K562 (cell line): ENCODE data around the gene KATNB1. TPM values are rescaled to one million over a fixed set of nuclear protein-coding genes. Genes with fewer than 3 reads are reported as not detected.

Experiments
- ATAC-seq: fragments of 200-7000 bp; cut with Tn5 transposase; 3 replicates; pipeline ENCODE4 v1.9.1; 2020; ENCODE audit warnings: moderate library complexity
- BruUV-seq: library from RNA; stranded (reverse); fragments of 400-500 nt; replicated peaks from 2 replicates; lab custom pipeline; 2021; lab: Mats Ljungman, UMichigan
- CTCF ChIA-PET: fragments of 300-600 bp; formaldehyde crosslinking; extraction: SDS; loops from one replicate; lab custom pipeline; 2021; ENCODE audit warnings: low intra/inter-chr PET ratio; lab: Yijun Ruan, JAX
- POLR2A ChIA-PET: fragments of 300-600, 350-650 bp; sonication (Branson Sonifier 250); formaldehyde crosslinking; extraction: SDS; loops from one replicate; lab custom pipeline; 2021; ENCODE audit warnings: antibody characterized with exemption, inconsistent platforms; lab: Yijun Ruan, JAX
- DNase-seq, 4 experiments: peaks; one replicate each; pipeline versions ENCODE4 v3.0.0 to v3.0.0-alpha.2; 2011 to 2018; ENCODE audit warnings: low spot score in 3 of 4, mixed read lengths in 3 of 4; ENCODE audit errors: extremely low read depth in 1 of 4
- FAIRE-seq: peaks from 2 replicates; lab custom pipeline; 2011; peaks lifted over from hg19 to GRCh38; lab: Jason Lieb, UNC
- H2AFZ ChIP-seq: 2 replicates; pipeline ENCODE4 v1.6.0; 2011; ENCODE audit warnings: low read depth, low read length, control low read depth, inconsistent platforms
- H3K27ac ChIP-seq: fragments of 200-600 bp; 3 replicates; pipeline ENCODE4 v1.8.0; 2011; ENCODE audit warnings: low read depth, mild to moderate bottlenecking, control low read depth, inconsistent platforms, low read length, moderate library complexity, mixed read lengths; ENCODE audit errors: extremely low read depth
- H3K27me3 ChIP-seq, 2 experiments: fragments of 300-600 bp in 1 of 2; 2 replicates in 1 of 2; 3 replicates in 1 of 2; pipeline versions ENCODE4 v1.6.0 to v1.8.0; 2011; ENCODE audit warnings: inconsistent platforms in 2 of 2, low read length in 2 of 2, mild to moderate bottlenecking in 1 of 2, mixed read lengths in 1 of 2, moderate library complexity in 1 of 2; ENCODE audit not compliant: control insufficient read depth in 2 of 2, insufficient read depth in 2 of 2
- H3K36me3 ChIP-seq: fragments of 300-600 bp; 3 replicates; pipeline ENCODE4 v1.8.0; 2011; ENCODE audit warnings: mild to moderate bottlenecking, low read length, inconsistent platforms; ENCODE audit not compliant: control insufficient read depth, insufficient read depth
- H3K4me1 ChIP-seq, 2 experiments: fragments of 200-600 bp in 1 of 2; replicated peaks in 1 of 2; 2 replicates in 1 of 2; 3 replicates in 1 of 2; pipeline versions ENCODE4 v1.5.1 to v1.8.0; 2011; ENCODE audit warnings: inconsistent platforms in 2 of 2, low read length in 2 of 2, mild to moderate bottlenecking in 1 of 2, mixed read lengths in 1 of 2, moderate library complexity in 1 of 2; ENCODE audit not compliant: control insufficient read depth in 2 of 2, insufficient read depth in 2 of 2
- H3K4me2 ChIP-seq: 2 replicates; pipeline ENCODE4 v1.6.1; 2011; ENCODE audit warnings: low read length, control low read depth, inconsistent platforms, mixed read lengths; ENCODE audit not compliant: insufficient read depth
- H3K4me3 ChIP-seq: fragments of 200-600 bp; sonication (generic), shearing (Covaris generic); 2 replicates; pipeline ENCODE4 v1.5.1; 2016; ENCODE audit warnings: control low read depth, inconsistent platforms
- H3K79me2 ChIP-seq: fragments of 200-600 bp; 3 replicates; pipeline ENCODE4 v1.8.0; 2011; ENCODE audit warnings: low read length, inconsistent platforms; ENCODE audit not compliant: control insufficient read depth, insufficient read depth
- H3K9ac ChIP-seq, 2 experiments: 2 replicates each; pipeline versions ENCODE4 v1.6.0 to v1.6.1; 2011; ENCODE audit warnings: low read depth in 2 of 2, low read length in 2 of 2, control low read depth in 1 of 2, inconsistent platforms in 1 of 2, mild to moderate bottlenecking in 1 of 2, mixed read lengths in 1 of 2; ENCODE audit not compliant: insufficient read depth in 1 of 2
- H3K9me1 ChIP-seq: one replicate; pipeline ENCODE4 v1.6.0; 2011; ENCODE audit warnings: inconsistent platforms, mild to moderate bottlenecking, low read length, moderate library complexity; ENCODE audit not compliant: control insufficient read depth, insufficient read depth
- H3K9me3 ChIP-seq: replicated peaks from 2 replicates; pipeline ENCODE4 v1.5.1; 2011; ENCODE audit warnings: low read depth, low read length, inconsistent platforms; ENCODE audit not compliant: control insufficient read depth, insufficient read depth
- H4K20me1 ChIP-seq: replicated peaks from 2 replicates; pipeline ENCODE4 v1.6.1; 2011; ENCODE audit warnings: low read length, inconsistent platforms, mixed read lengths; ENCODE audit not compliant: control insufficient read depth, insufficient read depth
- E2F3 ChIP-seq: fragments of 250-450 bp; sonication (Bioruptor Pico); IDR thresholded peaks from 2 replicates; pipeline ENCODE4 v1.4.0; 2020; ENCODE audit warnings: mild to moderate bottlenecking
- E2F6 ChIP-seq, 2 experiments: IDR thresholded peaks; 2 replicates each; pipeline ENCODE4 v1.6.1; 2011; ENCODE audit warnings: borderline replicate concordance in 1 of 2, control low read depth in 1 of 2, low read depth in 1 of 2, low read length in 1 of 2, mild to moderate bottlenecking in 1 of 2, mixed read lengths in 1 of 2, moderate library complexity in 1 of 2; ENCODE audit not compliant: insufficient read depth in 1 of 2, insufficient read length in 1 of 2, poor library complexity in 1 of 2, severe bottlenecking in 1 of 2; ENCODE audit errors: extremely low read depth in 1 of 2
- ETV1 ChIP-seq: fragments of 450-650 bp; conservative IDR thresholded peaks from 2 replicates; pipeline ENCODE4 v1.6.1; 2016; ENCODE audit warnings: missing genetic modification characterization, control low read depth, low read depth, missing compliant biosample characterization
- MEF2A ChIP-seq: IDR thresholded peaks from 2 replicates; pipeline ENCODE4 v1.6.1; 2011; ENCODE audit warnings: low read depth, mild to moderate bottlenecking, low read length, moderate library complexity; ENCODE audit not compliant: control insufficient read depth
- NEUROD1 ChIP-seq: fragments of 150-350 bp; IDR thresholded peaks from 2 replicates; pipeline ENCODE4 v1.6.1; 2014; ENCODE audit warnings: borderline replicate concordance, low read length, low read depth; ENCODE audit not compliant: partially characterized antibody
- RAD21 ChIP-seq, 2 experiments: fragments of 250-450 bp in 1 of 2; fragments of 450-650 bp in 1 of 2; sonication (Bioruptor Pico) in 1 of 2; formaldehyde crosslinking in 1 of 2; IDR thresholded peaks in 1 of 2; conservative IDR thresholded peaks in 1 of 2; 2 replicates each; pipeline versions ENCODE4 v1.4.0 to v1.8.0; 2020 to 2022; ENCODE audit warnings: mild to moderate bottlenecking in 2 of 2, moderate library complexity in 1 of 2
- SMAD4 ChIP-seq: fragments of 250-450 bp; sonication (Bioruptor Pico); conservative IDR thresholded peaks from 2 replicates; pipeline ENCODE4 v1.8.0; 2021; ENCODE audit warnings: inconsistent platforms, mild to moderate bottlenecking, moderate library complexity
- SMC3 ChIP-seq: conservative IDR thresholded peaks from 2 replicates; pipeline ENCODE4 v1.6.1; 2011; ENCODE audit warnings: low read depth, low read length, improper control_type of control experiment; ENCODE audit not compliant: insufficient read depth
- SRSF1 ChIP-seq: fragments of 200-400 bp; formaldehyde crosslinking; IDR thresholded peaks from 2 replicates; pipeline ENCODE4 v1.6.1; 2017; ENCODE audit warnings: mild to moderate bottlenecking, low read depth, low read length, moderate library complexity
- XRCC5 ChIP-seq: fragments of 200-400 bp; formaldehyde crosslinking; IDR thresholded peaks from 2 replicates; pipeline ENCODE4 v1.6.1; 2017; ENCODE audit warnings: low read depth, mild to moderate bottlenecking, low read length
- ZNF407 ChIP-seq: fragments of 450-650 bp; IDR thresholded peaks from 2 replicates; pipeline ENCODE4 v1.6.1; 2016; ENCODE audit warnings: low read depth
- WGBS: fragments of 100-300 bp; shearing (Covaris generic); methylation state at CpG from one replicate; pipeline ENCODE4 v1.1.6; 2016; ENCODE audit warnings: low coverage, mixed read lengths; ENCODE audit not compliant: insufficient coverage; ENCODE audit errors: missing lambda C conversion rate; 5-methylcytosine and 5-hydroxymethylcytosine counted together
- in situ Hi-C: fragments of 300-500 bp; cut with MboI; formaldehyde crosslinking; loops from 4 replicates; pipeline ENCODE4 v1.15.0; 2018; ENCODE audit warnings: inconsistent platforms, mixed read lengths
- intact Hi-C: fragments of 100-400 bp; cut with micrococcal nuclease; formaldehyde crosslinking; loops from 2 replicates; pipeline ENCODE4 v1.14.2; 2022
- polyA plus RNA-seq, 8 experiments: library from polyadenylated mRNA; depleted of rRNA in 4 of 8; stranded (reverse) in 5 of 8; unstranded in 3 of 8; fragments of >200 nt; fragmentation: Nextera tagmentation in 2 of 8; fragmentation: Illumina TruSeq in 1 of 8; extraction: Ambion mirVana in 2 of 8; extraction: Trizol in 1 of 8; gene quantifications; 2 replicates each; pipeline versions ENCODE4 v1.2.1 to v1.2.3, GENCODE V29; 2011 to 2014; ENCODE audit warnings: inconsistent platforms in 1 of 8, missing spikeins in 1 of 8
- total RNA-seq, 7 experiments: library from RNA; depleted of rRNA in 6 of 7; stranded (reverse); fragments of >200 nt in 6 of 7; fragmentation: Illumina TruSeq in 2 of 7; extraction: Trizol in 2 of 7; gene quantifications; 2 replicates each; pipeline versions ENCODE4 v1.2.1 to v1.2.3, GENCODE V29; 2011 to 2021; ENCODE audit warnings: low replicate concordance in 1 of 7

The KATNB1 gene
- total and polyA plus RNA-seq, 9 of the 15 experiments (the other 6 are each of a cell fraction or from before 2014, with no cell fraction given) = 1.2 to 52.6 (median 21.9) TPM

GRCh38 chr16:57798953-57799599, 63.5 kb downstream of the KATNB1 start:
- intact Hi-C loops (no loop called here), in situ Hi-C loops (no loop called here)
- BruUV-seq = no TSS peak
- H2AFZ ChIP-seq = no peak overlapping the region
- H3K9ac ChIP-seq = peak overlapping the region; percentile 72 to 76; a peak in 3 of 4 replicates
- H3K9me3 ChIP-seq = no peaks in the 10 kb centered on the region
- H3K27ac ChIP-seq = peak overlapping the region; percentile 50
- peaks cover 47% of the 10 kb centered on the region for H3K79me2 ChIP-seq
- H3K4me3 ChIP-seq = peak overlapping the region; percentile 7; the same call in 1 of the 2 replicates
- ChIA-PET CTCF (no interaction called here), POLR2A (interaction anchor here (0.7 to 4.5 kb wide), 8 partner anchors 9 to 64 kb away, joined by 3 to 20 read pairs (median 3); partner anchors contain the start of gene KATNB1)
- H3K4me1 ChIP-seq = peaks cover 48 to 71% of the 10 kb centered on the region in 2 experiments
- DNase-seq = peak in 1 of 4 experiments; percentile 31
- H3K4me2 ChIP-seq = peak overlapping the region; percentile 95
- H4K20me1 ChIP-seq = peaks cover 4% of the 10 kb centered on the region; the same call in 1 of the 2 replicates
- no peak for ATAC-seq
- no peaks in the 10 kb centered on the region for H3K27me3 ChIP-seq
- H3K36me3 ChIP-seq = peaks cover 52% of the 10 kb centered on the region
- no peaks in the 10 kb centered on the region for H3K9me1 ChIP-seq
- 52% methylated on average over 5 of the region's 6 CpGs for whole genome bisulfite sequencing
- no peak for FAIRE-seq
- TF ChIP-seq NEUROD1 (no peak), RAD21 (CRISPR knock-in tag; conservative IDR thresholded peaks at IDR 0.05 in 1 of 2, IDR thresholded peaks at IDR 0.05 in 1 of 2) (0 out of 4 replicates have a peak, but pooled peaks of 1 of the 2 experiments have one; percentile 3), SMC3 (no peak), XRCC5 (no peak), E2F6 (IDR thresholded peaks at IDR 0.05; ENCODE audit: borderline replicate concordance in 1 of 2, extremely low read depth in 1 of 2, insufficient read depth in 1 of 2, insufficient read length in 1 of 2, low read depth in 1 of 2, low read length in 1 of 2, poor library complexity in 1 of 2, severe bottlenecking in 1 of 2) (no peak), ZNF407 (no peak), SRSF1 (no peak), MEF2A (no peak), E2F3 (CRISPR knock-in tag) (no peak), SMAD4 (CRISPR knock-in tag) (0 out of 2 replicates have a peak, but pooled peaks have one; percentile 1), ETV1 (tag) (peak; percentile 70)
